GM12801 (cell line): ENCODE results near the gene NPC1L1.

Source experiments
- CTCF ChIP-seq: IDR thresholded peaks from one replicate; pipeline ENCODE4 v1.5.1; 2011; ENCODE audit warnings: control low read depth; ENCODE audit not compliant: insufficient read length; ENCODE audit errors: extremely low read depth

The NPC1L1 gene

GRCh38 chr7:44530990-44531389 is 10.1 kb downstream of the NPC1L1 start:
- TF ChIP-seq CTCF = no peak

GRCh38 chr7:44524811-44525388 is 16.2 kb downstream of the NPC1L1 start:
- no peak for TF ChIP-seq CTCF

GRCh38 chr7:44522315-44522714 is 18.8 kb downstream of the NPC1L1 start:
- TF ChIP-seq CTCF = no peak

- TF ChIP-seq CTCF = no peak
These were observed 19.6 kb downstream of the NPC1L1 start for GRCh38 chr7:44521347-44522095.

GRCh38 chr7:44520574-44520973 is 20.6 kb downstream of the NPC1L1 start:
- TF ChIP-seq CTCF = no peak

- no peak for TF ChIP-seq CTCF
These were observed 21.6 kb downstream of the NPC1L1 start for GRCh38 chr7:44519546-44519945.

GRCh38 chr7:44518761-44519160 is 22.4 kb downstream of the NPC1L1 start:
- TF ChIP-seq CTCF = no peak
